Gastrocnemius medialis (tissue), 4 donors: Measurements from ENCODE around the gene C1QL4. TPM values are rescaled to one million over a fixed set of nuclear protein-coding genes. Genes with fewer than 3 reads are reported as not detected.

Experiments used
- ATAC-seq, 2 donors: fragments of 150-250 bp; one replicate each; pipeline ENCODE4 v1.9.1; 2016
- DNase-seq, 2 donors: peaks; one replicate each; pipeline ENCODE4 v3.0.0-alpha.2; 2019
- H3K27ac ChIP-seq, 4 donors: fragments of 200-600 bp; sonication (generic); 1 replicate in 1 of 4; 2 replicates in 3 of 4; pipeline ENCODE4 v1.5.1; 2016 to 2018; ENCODE audit warnings: mild to moderate bottlenecking in 2 of 4, moderate library complexity in 1 of 4
- H3K27me3 ChIP-seq, 3 donors: fragments of 200-600 bp; sonication (generic) in 2 of 3; 1 replicate in 1 of 3; 2 replicates in 2 of 3; pipeline versions ENCODE4 v1.5.1 to v1.6.0; 2016 to 2019; ENCODE audit warnings: mild to moderate bottlenecking in 1 of 3, moderate library complexity in 1 of 3
- H3K36me3 ChIP-seq, 2 donors: fragments of 200-600 bp; sonication (generic) in 1 of 2; one replicate each; pipeline ENCODE4 v1.5.1; 2017 to 2018
- H3K4me1 ChIP-seq, 2 donors: fragments of 200-600 bp; sonication (generic) in 1 of 2; one replicate each; pipeline ENCODE4 v1.5.1; 2016 to 2017; ENCODE audit warnings: mild to moderate bottlenecking in 2 of 2
- H3K4me3 ChIP-seq, 4 donors: fragments of 200-600 bp; sonication (generic) in 3 of 4; 1 replicate in 1 of 4; 2 replicates in 3 of 4; pipeline ENCODE4 v1.5.1; 2016 to 2019; ENCODE audit warnings: mild to moderate bottlenecking in 2 of 4
- H3K9me3 ChIP-seq, 3 donors: fragments of 200-600 bp; sonication (generic) in 2 of 3; 1 replicate in 1 of 3; 2 replicates in 2 of 3; pipeline ENCODE4 v1.5.1; 2016 to 2019
- POLR2A ChIP-seq, 2 donors: fragments of 450-650 bp; IDR thresholded peaks; one replicate each; pipeline ENCODE4 v1.6.1; 2017; ENCODE audit warnings: antibody characterized with exemption in 2 of 2, mild to moderate bottlenecking in 2 of 2, moderate library complexity in 2 of 2
- in situ Hi-C, 4 donors: fragments of 200-750 bp; cut with MboI; loops; one replicate each; pipeline versions ENCODE4 v1.15.0 to v1.8.0; 2017; ENCODE audit warnings: low sequenced_read_pairs in 4 of 4
- intact Hi-C: fragments of 100-400 bp; cut with DNase I; formaldehyde crosslinking; loops from one replicate; pipeline ENCODE4 v1.15.1; 2023; ENCODE audit warnings: low total_unique reads
- total RNA-seq, 4 donors: library from RNA; depleted of rRNA; stranded (reverse); fragments of >200 nt; gene quantifications; one replicate each; pipeline versions ENCODE4 v1.1.0 to v1.2.3, GENCODE V29; 2016
- TF ChIP-seq, protein P1 (sequence below), 5 experiments: fragments of 450-650 bp in 3 of 5; fragments of 200-600 bp in 2 of 5; sonication (generic) in 2 of 5; IDR thresholded peaks in 4 of 5; conservative IDR thresholded peaks in 1 of 5; 1 replicate in 4 of 5; 2 replicates in 1 of 5; pipeline ENCODE4 v1.5.1; 2016 to 2019; ENCODE audit warnings: antibody characterized with exemption in 5 of 5, mild to moderate bottlenecking in 3 of 5, moderate library complexity in 3 of 5

Gene C1QL4
- total RNA-seq, 4 donors from 2014 or later = not detected

GRCh38 chr12:49366652-49367380 is 29.8 kb upstream of the C1QL4 start:
- Histone ChIP-seq H3K27ac (peak overlapping the region; percentile 96 to 98 (median 97)), H3K27me3 (no peaks in the 10 kb centered on the region), H3K36me3 (no peaks in the 10 kb centered on the region), H3K9me3 (no peaks in the 10 kb centered on the region), H3K4me1 (peaks cover 27 to 30% of the 10 kb centered on the region in 2 donors), H3K4me3 (peak overlapping the region; percentile 82 to 98 (median 87))
- peak; percentile 80 to 85 for TF ChIP-seq POLR2A (IDR thresholded peaks at IDR 0.05)
- TF ChIP-seq, protein P1, sequence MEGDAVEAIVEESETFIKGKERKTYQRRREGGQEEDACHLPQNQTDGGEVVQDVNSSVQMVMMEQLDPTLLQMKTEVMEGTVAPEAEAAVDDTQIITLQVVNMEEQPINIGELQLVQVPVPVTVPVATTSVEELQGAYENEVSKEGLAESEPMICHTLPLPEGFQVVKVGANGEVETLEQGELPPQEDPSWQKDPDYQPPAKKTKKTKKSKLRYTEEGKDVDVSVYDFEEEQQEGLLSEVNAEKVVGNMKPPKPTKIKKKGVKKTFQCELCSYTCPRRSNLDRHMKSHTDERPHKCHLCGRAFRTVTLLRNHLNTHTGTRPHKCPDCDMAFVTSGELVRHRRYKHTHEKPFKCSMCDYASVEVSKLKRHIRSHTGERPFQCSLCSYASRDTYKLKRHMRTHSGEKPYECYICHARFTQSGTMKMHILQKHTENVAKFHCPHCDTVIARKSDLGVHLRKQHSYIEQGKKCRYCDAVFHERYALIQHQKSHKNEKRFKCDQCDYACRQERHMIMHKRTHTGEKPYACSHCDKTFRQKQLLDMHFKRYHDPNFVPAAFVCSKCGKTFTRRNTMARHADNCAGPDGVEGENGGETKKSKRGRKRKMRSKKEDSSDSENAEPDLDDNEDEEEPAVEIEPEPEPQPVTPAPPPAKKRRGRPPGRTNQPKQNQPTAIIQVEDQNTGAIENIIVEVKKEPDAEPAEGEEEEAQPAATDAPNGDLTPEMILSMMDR (IDR thresholded peaks at IDR 0.05 in 4 of 5, conservative IDR thresholded peaks at IDR 0.05 in 1 of 5) = peak in 3 of 5 experiments; percentile 28 to 58 (median 50)
- peak; percentile 86 for ATAC-seq
- intact Hi-C loops = loop anchor here (1.0 kb wide), 1 partner anchor 255 kb away; no protein-coding TSS in a partner anchor
- in situ Hi-C loops = no loop called here
- DNase-seq = peak; percentile 73 to 80

DNA sequence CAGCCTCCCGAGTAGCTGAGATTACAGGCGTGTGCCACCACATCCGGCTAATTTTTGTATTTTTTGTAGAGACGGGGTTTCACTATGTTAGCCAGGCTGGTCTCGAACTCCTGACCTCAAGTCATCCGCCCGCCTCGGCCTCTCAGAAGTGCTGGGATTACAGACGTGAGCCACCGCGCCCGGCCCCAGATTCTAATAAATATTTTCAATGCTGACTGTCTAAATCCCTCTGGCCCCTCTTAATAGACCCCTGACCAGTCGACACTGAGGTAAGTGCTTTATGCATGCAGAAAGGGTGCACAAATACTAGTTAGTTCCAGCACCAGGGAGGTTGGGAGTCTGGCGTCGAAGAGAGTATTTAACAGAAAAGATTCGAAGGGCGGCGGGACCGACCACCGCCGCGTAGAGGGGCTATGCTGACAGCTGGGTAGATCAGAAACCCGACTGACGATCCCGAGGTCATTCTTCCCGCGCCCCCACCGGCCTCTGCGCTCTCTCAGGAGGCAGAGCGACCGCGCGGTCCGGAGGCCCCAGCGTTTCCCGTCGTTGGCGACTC is 29.2 kb upstream of the C1QL4 start:
- Histone ChIP-seq H3K27ac (peak overlapping the region; percentile 96 to 98 (median 97)), H3K36me3 (no peaks in the 10 kb centered on the region), H3K4me3 (peak overlapping the region; percentile 82 to 98 (median 87)), H3K4me1 (peaks cover 27 to 30% of the 10 kb centered on the region in 2 donors), H3K9me3 (no peaks in the 10 kb centered on the region), H3K27me3 (no peaks in the 10 kb centered on the region)
- in situ Hi-C loops = no loop called here
- intact Hi-C loops = loop anchor here (1.0 kb wide), 1 partner anchor 256 kb away; no protein-coding TSS in a partner anchor
- no peak for DNase-seq
- TF ChIP-seq, protein P1 (IDR thresholded peaks at IDR 0.05 in 4 of 5, conservative IDR thresholded peaks at IDR 0.05 in 1 of 5) = no peak
- TF ChIP-seq POLR2A (IDR thresholded peaks at IDR 0.05) = no peak
- peak; percentile 28 to 31 for ATAC-seq

GRCh38 chr12:49365542-49365941 is 28.6 kb upstream of the C1QL4 start:
- no peak for DNase-seq
- no peak for TF ChIP-seq POLR2A (IDR thresholded peaks at IDR 0.05)
- TF ChIP-seq, protein P1 (IDR thresholded peaks at IDR 0.05 in 4 of 5, conservative IDR thresholded peaks at IDR 0.05 in 1 of 5) = no peak
- ATAC-seq = peak in 1 of 2 donors; percentile 5
- H3K27me3 ChIP-seq = no peaks in the 10 kb centered on the region
- H3K4me3 ChIP-seq = peak overlapping the region in 2 of 4 donors; percentile 82 to 85
- peak overlapping the region in 2 of 4 donors; percentile 97 to 98 for H3K27ac ChIP-seq
- in situ Hi-C loops (no loop called here), intact Hi-C loops (no loop called here)
- no peaks in the 10 kb centered on the region for H3K36me3 ChIP-seq
- peaks cover 27 to 29% of the 10 kb centered on the region in 2 donors for H3K4me1 ChIP-seq
- H3K9me3 ChIP-seq = no peaks in the 10 kb centered on the region

DNA sequence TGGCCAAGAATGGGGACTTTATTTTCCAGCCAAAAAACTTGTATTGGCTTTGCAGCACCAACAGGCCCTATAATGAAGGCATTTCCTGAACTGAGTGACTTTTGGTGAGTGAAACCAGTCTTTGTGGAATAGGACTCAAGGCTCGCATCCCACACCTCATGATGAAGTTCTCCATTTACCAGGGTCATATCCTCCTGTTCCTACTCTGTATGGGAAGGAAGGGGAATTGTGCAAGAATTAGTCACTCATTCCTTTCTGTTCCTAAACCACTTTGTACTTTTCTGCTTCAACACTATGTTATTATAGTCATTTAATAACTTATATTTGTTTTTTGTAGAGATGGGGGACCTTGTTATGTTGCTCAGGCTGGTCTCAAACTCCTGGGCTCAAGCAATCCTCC is 28.0 kb upstream of the C1QL4 start:
- peaks cover 23 to 26% of the 10 kb centered on the region in 2 donors for H3K4me1 ChIP-seq
- TF ChIP-seq, protein P1 (IDR thresholded peaks at IDR 0.05 in 4 of 5, conservative IDR thresholded peaks at IDR 0.05 in 1 of 5) = no peak
- TF ChIP-seq POLR2A (IDR thresholded peaks at IDR 0.05) = no peak
- in situ Hi-C loops (loop anchor here in 2 of 4 donors (5.0 kb wide), 1 partner anchor 152 kb away; no protein-coding TSS in a partner anchor), intact Hi-C loops (no loop called here)
- peak overlapping the region in 1 of 4 donors; percentile 97 for H3K27ac ChIP-seq
- H3K4me3 ChIP-seq = no peak overlapping the region
- H3K27me3 ChIP-seq = no peaks in the 10 kb centered on the region
- ATAC-seq (no peak), DNase-seq (no peak)
- no peaks in the 10 kb centered on the region for H3K36me3 ChIP-seq
- no peaks in the 10 kb centered on the region for H3K9me3 ChIP-seq
